H1 (cell line): Measurements from ENCODE around the gene KCNJ12.

Source experiments
- ATF3 ChIP-seq: IDR thresholded peaks from 2 replicates; pipeline ENCODE4 v1.6.1; 2011; ENCODE audit warnings: low read depth, mild to moderate bottlenecking, low read length; ENCODE audit not compliant: insufficient read depth
- CTCF ChIP-seq, 3 experiments: IDR thresholded peaks; 1 replicate in 2 of 3; 2 replicates in 1 of 3; pipeline versions ENCODE4 v1.5.1 to v1.6.1; 2011; ENCODE audit warnings: low read length in 3 of 3, mild to moderate bottlenecking in 3 of 3, inconsistent platforms in 2 of 3, low read depth in 1 of 3, moderate library complexity in 1 of 3; ENCODE audit not compliant: insufficient read depth in 1 of 3; ENCODE audit errors: control extremely low read depth in 1 of 3
- EZH2 ChIP-seq: fragments of 200-600 bp; sonication (generic); IDR thresholded peaks from 2 replicates; pipeline ENCODE4 v1.7.1; 2012; ENCODE audit warnings: low read depth, mild to moderate bottlenecking, moderate library complexity, low read length, inconsistent platforms; ENCODE audit not compliant: severe bottlenecking
- POLR2A ChIP-seq, 2 experiments: IDR thresholded peaks; 1 replicate in 1 of 2; 2 replicates in 1 of 2; pipeline ENCODE4 v1.6.1; 2011; ENCODE audit warnings: low read depth in 2 of 2, low read length in 2 of 2, mild to moderate bottlenecking in 2 of 2; ENCODE audit errors: control extremely low read depth in 1 of 2
- SIN3A ChIP-seq, 2 experiments: IDR thresholded peaks in 1 of 2; conservative IDR thresholded peaks in 1 of 2; 2 replicates each; pipeline ENCODE4 v1.6.1; 2011 to 2012; ENCODE audit warnings: low read length in 2 of 2, improper control_type of control experiment in 1 of 2, low read depth in 1 of 2, mild to moderate bottlenecking in 1 of 2
- TAF1 ChIP-seq: IDR thresholded peaks from 2 replicates; pipeline ENCODE4 v1.6.1; 2011; ENCODE audit warnings: mild to moderate bottlenecking, low read depth, low read length
- USF2 ChIP-seq: IDR thresholded peaks from 2 replicates; pipeline ENCODE4 v1.6.1; 2011; ENCODE audit warnings: low read length, improper control_type of control experiment

GRCh38 chr17:21353326-21354010 is 22.7 kb upstream of the KCNJ12 start:
- TF ChIP-seq ATF3 (no peak), POLR2A (IDR thresholded peaks at IDR 0.05; ENCODE audit: control extremely low read depth in 1 of 2, low read depth in 2 of 2, low read length in 2 of 2) (no peak), TAF1 (no peak), CTCF (IDR thresholded peaks at IDR 0.05; ENCODE audit: control extremely low read depth in 1 of 3, insufficient read depth in 1 of 3, low read depth in 1 of 3, low read length in 3 of 3) (no peak), USF2 (no peak), EZH2 (no peak), SIN3A (conservative IDR thresholded peaks at IDR 0.05 in 1 of 2, IDR thresholded peaks at IDR 0.05 in 1 of 2; ENCODE audit: low read depth in 1 of 2, low read length in 2 of 2) (no peak)
